ENCODE data around the gene ABCG2.

The ABCG2 gene

DNA sequence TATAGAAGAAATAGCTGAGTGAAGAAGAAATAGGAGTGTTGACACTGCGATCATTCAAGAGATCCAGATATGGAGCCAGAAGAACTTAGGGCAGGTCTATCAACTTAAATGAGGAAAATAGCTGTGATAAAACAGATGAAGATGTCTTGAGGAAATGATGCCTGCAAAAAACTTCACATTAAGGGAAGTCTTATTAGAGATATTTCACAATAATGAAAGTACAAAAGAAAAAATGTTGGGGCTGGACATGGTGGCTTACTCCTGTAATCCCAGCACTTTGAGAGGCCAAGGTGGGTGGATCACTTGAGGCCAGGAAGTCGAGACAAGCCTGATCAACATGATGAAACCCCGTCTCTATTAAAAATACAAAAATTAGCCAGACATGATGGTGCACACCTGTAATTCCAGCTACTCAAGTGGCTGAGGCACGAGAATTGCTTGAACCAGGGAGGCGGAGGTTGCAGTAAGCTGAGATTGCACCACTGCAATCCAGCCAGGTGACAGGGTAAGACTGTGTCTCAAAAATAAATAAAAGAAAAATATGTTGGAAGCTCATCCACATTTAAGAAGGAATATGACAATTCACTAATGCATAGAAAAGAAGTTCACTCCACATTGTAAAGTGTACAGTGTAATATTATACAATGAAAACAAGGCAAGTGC lies 94.7 kb downstream of the ABCG2 start:
- no peak for DNase-seq (ENCODE audit: low read depth)
- no peak overlapping the region for H3K4me3 ChIP-seq (ENCODE audit: low read depth, low read length)
- TF ChIP-seq, protein P1, sequence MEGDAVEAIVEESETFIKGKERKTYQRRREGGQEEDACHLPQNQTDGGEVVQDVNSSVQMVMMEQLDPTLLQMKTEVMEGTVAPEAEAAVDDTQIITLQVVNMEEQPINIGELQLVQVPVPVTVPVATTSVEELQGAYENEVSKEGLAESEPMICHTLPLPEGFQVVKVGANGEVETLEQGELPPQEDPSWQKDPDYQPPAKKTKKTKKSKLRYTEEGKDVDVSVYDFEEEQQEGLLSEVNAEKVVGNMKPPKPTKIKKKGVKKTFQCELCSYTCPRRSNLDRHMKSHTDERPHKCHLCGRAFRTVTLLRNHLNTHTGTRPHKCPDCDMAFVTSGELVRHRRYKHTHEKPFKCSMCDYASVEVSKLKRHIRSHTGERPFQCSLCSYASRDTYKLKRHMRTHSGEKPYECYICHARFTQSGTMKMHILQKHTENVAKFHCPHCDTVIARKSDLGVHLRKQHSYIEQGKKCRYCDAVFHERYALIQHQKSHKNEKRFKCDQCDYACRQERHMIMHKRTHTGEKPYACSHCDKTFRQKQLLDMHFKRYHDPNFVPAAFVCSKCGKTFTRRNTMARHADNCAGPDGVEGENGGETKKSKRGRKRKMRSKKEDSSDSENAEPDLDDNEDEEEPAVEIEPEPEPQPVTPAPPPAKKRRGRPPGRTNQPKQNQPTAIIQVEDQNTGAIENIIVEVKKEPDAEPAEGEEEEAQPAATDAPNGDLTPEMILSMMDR (conservative IDR thresholded peaks at IDR 0.05; ENCODE audit: low read depth, low read length): no peak

DNA sequence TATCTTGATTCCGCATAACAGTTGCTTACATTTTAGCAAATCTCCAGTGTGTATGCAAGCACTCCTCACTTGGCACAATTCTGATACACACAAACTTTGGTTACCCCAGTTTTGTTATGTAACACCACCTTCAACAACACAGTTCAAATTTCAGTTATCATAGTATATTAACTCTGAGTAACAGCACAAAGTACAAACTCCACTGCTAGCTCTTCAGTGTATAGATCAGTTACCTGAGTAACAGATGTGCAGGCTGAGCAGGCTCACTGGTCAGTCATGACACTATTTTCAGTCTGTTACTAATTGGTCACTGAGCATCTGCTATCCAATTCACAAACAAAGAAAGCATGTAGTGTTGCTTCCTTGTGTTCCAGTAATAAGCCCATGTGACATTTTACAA lies 95.6 kb downstream of the ABCG2 start:
- DNase-seq (ENCODE audit: low read depth): no peak
- TF ChIP-seq, protein P1 (conservative IDR thresholded peaks at IDR 0.05; ENCODE audit: low read depth, low read length): no peak
- H3K4me3 ChIP-seq (ENCODE audit: low read depth, low read length): no peak overlapping the region

GRCh38 chr4:88062311-88062710 lies 96.1 kb downstream of the ABCG2 start:
- DNase-seq (ENCODE audit: low read depth): no peak
- TF ChIP-seq, protein P1 (conservative IDR thresholded peaks at IDR 0.05; ENCODE audit: low read depth, low read length): no peak
- H3K4me3 ChIP-seq (ENCODE audit: low read depth, low read length): no peak overlapping the region

GRCh38 chr4:88060431-88060830 lies 98.0 kb downstream of the ABCG2 start:
- H3K4me3 ChIP-seq (ENCODE audit: low read depth, low read length): no peak overlapping the region
- DNase-seq (ENCODE audit: low read depth): peak; percentile 69
- TF ChIP-seq, protein P1 (conservative IDR thresholded peaks at IDR 0.05; ENCODE audit: low read depth, low read length): no peak

- DNase-seq (ENCODE audit: low read depth): no peak
- H3K4me3 ChIP-seq (ENCODE audit: low read depth, low read length): no peak overlapping the region
- TF ChIP-seq, protein P1 (conservative IDR thresholded peaks at IDR 0.05; ENCODE audit: low read depth, low read length): no peak
These were observed 98.7 kb downstream of the ABCG2 start for GRCh38 chr4:88059766-88060165.

- TF ChIP-seq, protein P1 (conservative IDR thresholded peaks at IDR 0.05; ENCODE audit: low read depth, low read length): no peak
- DNase-seq (ENCODE audit: low read depth): no peak
These were observed 100.1 kb downstream of the ABCG2 start for GRCh38 chr4:88058295-88058694.

GRCh38 chr4:88054901-88055300 lies 103.5 kb downstream of the ABCG2 start:
- TF ChIP-seq, protein P1 (conservative IDR thresholded peaks at IDR 0.05; ENCODE audit: low read depth, low read length): peak; percentile 78
- peak; percentile 85 for DNase-seq (ENCODE audit: low read depth)
- H3K4me3 ChIP-seq (ENCODE audit: low read depth, low read length): no peak overlapping the region

More at GRCh38 chr4:88058295-88058694, 100.1 kb downstream of the ABCG2 start:
- H3K4me3 ChIP-seq (ENCODE audit: low read depth, low read length): no peak overlapping the region

All from choroid plexus epithelial cell (primary cell).